CMK (cell line): ENCODE results near the gene CNTN4.

Source experiments
- DNase-seq: peaks from one replicate; pipeline ENCODE4 v3.0.0-alpha.2; 2010; ENCODE audit warnings: low read depth

CNTN4 gene

DNA sequence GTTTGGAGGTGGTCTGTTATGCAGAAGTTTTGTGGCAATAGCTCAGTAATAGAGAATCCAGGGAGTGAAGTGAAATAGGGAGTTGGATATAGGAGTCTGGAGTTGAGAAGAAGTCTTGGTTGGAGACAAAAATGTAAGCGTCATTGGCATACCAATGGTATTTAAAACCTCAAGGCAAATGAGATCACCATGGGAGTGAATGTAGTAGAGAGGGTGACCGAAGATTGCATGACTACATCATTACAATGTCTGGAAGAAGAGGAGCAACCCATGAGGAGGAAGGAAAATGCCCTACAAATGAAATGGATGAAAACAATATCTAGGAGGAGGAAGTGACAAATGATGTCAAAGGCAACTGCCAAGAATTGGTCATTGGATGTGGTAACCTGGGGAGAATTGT, 54.4 kb downstream of the CNTN4 start:
- no peak for DNase-seq

DNA sequence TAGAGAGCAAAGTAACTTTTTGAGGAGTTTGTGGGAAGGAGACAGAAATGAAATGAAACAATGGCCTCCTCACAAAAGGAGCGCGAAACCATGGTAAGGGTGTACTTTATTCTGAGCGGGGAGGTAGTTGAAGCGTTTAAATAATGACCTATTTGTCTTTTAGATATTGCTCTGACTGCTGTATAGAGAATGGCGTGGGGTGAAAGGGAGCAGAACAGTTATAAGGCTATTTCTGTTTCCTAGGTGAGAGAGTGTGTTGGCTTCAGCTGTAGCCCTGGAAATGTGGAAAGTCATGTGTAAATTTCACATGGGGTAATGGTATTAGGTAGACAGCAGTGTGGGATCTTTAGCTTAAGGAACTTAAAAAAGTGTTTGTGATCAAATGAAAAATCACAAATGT, 54.9 kb downstream of the CNTN4 start:
- no peak for DNase-seq

DNA sequence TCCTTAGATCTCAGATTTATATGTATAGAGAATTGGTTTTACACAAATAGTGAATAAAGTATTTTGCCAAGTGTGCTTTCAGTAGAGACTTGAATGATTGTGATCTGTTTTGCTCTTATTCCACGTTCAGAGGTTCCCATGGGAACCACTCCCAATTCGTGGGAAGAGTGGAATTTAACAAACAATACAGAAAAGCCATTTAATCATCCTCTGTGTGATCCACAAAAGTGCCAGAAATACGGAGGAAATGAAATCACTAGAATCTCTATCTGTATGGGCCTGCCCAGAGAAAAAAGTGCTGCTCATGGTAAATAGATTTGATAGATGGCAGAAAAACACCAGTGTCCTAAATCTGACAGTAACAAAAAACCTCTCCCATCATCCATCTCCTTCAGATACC, 56.0 kb downstream of the CNTN4 start:
- DNase-seq: no peak

DNA sequence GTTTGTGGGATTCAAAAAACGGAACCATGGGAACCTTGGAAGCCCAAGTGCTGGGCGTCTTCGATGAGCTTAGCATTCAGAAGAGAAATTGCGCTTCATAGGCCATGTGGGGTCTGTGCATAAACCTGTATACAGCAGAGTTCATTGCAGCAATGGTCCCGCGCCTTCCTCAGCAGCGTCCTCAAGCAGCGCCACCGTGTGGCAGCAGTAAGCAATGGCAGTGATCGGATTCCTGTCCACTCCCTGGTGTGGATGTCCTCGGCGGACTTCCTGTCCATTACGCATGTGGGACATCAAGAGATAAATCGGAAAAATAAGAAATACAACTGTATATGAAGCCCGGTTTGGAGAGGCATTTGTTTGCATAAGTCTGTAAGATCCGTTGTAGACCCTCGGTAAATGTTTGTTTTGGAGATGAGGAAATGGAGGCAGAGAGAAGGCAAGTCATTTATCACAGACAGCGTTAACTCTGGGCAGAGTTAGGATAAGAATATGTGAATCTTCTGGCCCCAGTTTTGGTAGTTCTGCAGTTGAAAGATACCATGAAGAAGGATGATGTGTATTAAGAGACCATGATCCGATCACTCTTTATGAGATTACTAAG, 57.7 kb downstream of the CNTN4 start:
- DNase-seq: peak; percentile 3

DNA sequence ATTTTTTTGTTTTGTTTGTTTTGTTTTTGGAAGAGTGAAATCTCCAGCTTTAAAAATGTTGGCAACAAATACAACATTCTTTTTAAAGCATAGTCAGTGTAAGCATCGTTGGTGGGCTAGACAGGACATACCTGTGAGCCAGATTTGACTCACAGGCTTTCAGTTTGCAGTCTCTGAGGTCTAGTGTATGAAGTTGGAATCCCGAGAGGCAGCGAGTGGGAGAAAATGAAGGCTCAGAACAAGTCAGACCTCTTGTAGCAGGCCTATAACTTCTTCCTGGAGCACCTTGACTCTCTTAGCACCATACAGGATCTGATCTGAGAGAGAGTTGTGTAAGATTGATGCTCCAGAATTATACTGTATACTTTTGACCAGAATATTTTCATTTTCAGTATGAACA, 60.2 kb downstream of the CNTN4 start:
- DNase-seq: no peak

DNA sequence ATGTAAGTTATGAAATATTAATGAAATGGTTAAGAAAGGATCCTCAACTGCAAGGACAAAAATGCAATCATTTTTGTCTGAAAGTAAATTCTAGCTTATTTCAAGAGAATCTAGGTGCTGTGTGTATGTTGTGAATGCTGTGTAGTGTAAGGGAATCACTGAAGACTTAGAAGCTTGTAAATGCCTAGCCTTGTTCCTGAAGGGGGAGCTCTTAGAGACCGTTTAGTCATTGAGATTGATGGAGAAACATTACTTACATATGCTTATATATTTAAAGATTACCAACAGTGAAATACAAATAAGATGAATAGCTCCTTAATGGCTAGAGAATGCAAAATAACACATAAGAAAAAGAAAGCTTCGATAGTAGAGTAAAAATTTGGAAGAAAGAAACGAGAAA, 67.9 kb downstream of the CNTN4 start:
- no peak for DNase-seq

DNA sequence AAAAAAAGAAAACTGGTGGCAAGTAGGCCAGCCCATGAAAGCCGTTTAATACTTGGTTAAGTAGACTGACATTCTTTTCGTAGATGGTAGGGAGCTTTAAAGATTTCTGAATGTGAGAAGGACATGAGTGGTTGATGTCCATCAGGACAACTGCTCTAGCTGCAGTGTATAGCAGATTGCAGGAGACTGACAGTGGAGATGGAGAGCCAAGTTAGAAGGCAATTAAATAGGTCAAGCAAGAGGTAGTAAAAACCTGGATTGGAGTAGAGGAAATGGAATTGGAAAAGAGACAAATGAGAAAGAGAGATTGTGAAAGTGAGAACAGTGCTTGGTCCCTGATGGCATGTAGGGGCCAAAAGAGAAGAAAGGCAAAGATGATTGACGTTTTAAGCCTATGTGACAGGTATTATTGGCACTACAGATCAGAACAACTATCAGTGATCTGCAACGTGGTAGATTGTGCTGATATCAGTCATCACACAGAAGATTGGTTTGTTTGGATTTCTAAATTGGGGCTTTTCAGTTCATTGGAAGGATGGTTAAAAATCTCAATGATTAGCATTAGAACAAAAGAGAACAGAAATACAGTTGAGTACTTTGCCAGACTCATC, 74.0 kb downstream of the CNTN4 start:
- DNase-seq: no peak

DNA sequence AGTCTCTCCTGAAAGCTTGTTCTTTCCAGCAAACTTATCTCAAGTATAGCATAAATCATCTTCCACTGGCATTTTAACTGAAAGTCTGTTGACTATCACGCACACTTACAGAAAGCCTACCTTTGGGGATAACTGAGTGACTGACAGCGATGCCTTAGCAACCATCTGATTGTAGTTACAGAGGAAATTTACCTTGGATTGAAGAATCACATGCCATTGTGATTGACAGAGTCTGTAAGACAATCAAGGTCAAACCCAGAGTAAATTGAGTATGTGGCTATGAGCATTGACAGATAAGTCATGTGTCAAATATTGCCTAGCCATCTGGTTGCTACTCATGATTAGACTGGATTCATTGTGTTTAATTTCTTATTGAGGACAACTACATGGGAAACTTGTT, 82.0 kb downstream of the CNTN4 start:
- no peak for DNase-seq

DNA sequence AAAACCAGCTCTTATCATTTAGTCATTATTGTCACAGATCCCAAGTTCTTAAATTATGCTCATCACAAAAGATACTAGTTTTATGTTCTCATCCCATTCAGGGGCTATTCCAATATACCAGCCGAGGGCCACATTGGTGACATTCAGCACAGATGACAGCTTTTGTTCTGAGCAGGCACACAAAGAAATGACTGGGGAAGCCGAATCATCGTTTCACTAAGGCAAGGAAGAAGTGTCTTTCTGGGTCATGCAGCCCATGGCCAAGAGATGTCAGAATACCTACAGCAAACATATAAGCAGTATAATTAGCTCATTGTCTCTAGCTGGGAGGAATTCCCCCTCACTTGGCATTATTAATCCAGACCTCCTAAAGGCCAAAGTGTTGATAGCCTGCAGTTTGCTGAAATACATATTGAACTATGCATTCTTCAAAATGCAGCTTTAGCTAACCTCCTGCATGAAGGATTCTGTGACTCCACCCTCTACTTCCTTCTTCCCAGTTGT, 100.2 kb downstream of the CNTN4 start:
- DNase-seq: no peak

DNA sequence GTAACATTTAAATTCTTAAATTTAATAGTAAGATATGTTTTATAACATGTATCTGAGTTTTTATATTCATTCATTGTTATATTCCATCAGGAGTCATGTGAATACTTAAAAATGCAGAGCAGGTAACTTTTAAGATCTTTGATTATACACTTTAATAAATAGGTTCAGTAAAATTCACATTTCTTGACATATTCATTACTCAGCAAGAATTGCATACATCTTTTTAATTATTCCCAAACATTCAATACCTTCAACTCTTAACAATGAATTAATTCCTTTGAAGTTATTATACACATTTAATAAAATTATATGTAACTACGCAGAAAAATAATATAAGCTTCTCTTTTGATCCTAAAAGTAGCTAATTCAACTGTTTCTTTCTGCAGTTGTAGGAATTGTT, 105.4 kb downstream of the CNTN4 start:
- DNase-seq: no peak

DNA sequence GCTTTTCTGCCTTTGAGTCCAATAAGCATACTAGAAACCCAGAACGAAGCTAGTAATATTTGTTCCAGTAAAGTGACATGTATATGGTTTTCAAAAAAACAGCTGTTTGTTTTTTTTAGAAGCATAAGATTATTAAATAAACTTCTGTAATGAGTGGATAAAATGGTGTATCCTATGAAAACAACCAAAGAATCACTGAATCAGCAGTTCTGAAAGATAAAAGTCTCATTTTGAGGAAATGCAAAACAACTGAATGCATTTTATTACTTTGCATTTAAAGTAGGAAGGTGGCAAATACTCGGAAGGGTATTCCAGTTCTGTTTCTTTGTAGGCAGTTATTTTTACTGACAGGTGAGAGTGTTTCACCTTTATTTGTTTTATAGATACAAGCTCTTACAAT, 107.0 kb downstream of the CNTN4 start:
- DNase-seq: no peak

DNA sequence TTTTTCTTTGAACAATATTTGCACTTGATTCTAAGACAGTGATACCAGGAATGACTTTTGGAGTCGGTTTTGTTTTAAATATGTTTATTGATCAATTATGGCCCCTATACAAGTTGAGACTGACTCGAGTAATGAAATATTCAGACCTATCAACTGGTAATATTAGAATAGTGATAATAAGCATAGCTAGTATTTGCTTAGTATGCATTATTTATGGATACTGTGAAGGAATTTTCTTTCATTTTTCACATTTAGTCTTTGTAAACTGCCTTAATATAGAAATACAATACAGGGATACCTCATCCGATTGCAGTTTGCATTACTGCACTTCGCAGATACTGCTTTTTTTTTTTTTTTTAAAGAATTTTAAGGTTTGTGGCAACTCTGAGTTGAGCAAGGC, 107.9 kb downstream of the CNTN4 start:
- DNase-seq: no peak

DNA sequence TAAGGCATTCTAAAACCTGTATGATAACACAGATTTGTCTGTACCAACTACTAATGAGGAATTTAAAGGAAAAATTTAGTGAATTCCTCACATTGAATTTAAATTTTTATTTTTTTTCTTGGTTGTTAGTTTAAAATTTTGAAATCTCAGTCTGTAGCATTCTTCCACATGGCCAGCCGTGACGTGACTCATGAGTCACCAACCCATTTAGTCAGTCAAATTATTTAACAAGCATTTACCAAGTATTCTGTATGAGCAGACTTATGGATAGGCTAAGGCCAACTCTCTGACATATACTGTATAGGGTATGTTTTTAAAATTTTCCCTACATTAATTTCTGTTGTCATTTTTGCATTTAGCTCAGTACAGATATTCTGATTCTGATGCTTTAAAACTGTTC, 112.9 kb downstream of the CNTN4 start:
- DNase-seq: no peak

DNA sequence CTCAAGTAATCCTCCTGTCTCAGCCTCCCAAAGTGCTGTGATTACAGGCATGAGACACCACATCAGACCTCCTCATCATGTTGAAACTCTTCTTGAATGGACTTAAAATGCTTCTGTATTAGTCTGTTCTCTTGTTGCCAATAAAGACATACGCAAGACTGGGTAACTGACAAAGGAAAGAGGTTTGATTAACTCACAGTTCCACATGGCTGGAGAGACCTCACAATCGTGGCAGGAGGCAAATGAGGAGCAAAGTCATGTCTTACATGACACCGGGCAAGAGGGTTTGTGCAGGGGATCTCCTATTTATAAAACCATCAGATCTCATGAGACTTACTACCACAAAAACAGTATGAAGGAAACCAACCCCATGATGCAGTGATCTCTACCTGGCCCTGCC, 113.5 kb downstream of the CNTN4 start:
- no peak for DNase-seq

DNA sequence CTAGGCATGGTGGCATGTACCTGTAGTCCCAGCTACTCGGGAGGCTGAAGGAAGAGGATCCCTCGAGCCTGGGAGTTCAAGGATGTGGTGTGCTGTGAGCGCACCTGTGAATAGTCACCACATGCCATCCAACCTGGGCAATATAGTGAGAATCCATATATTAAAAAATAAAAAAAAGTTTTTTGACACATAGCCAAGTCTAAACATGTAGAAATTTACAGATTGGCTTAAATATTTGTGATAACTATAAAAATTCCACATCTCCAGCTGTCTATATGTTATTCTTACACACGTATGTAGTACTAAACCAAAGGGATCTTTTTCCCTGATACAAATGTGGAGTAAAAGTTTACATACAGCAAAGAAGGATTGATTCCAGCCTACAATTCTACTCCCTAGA, 119.7 kb downstream of the CNTN4 start:
- DNase-seq: no peak

DNA sequence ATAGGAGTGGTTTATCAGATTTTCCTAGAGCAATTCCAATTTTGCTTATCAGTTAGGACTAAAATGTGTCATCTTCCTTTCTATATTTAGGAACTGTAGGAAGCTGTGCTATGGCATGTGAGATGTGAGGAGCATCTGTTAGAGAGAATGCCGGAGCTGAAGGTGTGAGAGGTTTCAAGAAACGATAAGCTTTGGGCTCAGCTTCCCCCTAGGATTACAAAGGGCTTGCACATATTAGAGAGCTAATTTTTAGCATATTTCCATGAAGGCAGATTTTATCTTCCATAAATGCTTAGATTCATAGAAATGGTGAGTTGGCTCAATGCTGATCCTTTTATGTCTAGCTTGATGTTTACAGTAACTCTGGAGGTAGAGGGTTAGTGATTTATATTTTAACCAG, 120.2 kb downstream of the CNTN4 start:
- no peak for DNase-seq

DNA sequence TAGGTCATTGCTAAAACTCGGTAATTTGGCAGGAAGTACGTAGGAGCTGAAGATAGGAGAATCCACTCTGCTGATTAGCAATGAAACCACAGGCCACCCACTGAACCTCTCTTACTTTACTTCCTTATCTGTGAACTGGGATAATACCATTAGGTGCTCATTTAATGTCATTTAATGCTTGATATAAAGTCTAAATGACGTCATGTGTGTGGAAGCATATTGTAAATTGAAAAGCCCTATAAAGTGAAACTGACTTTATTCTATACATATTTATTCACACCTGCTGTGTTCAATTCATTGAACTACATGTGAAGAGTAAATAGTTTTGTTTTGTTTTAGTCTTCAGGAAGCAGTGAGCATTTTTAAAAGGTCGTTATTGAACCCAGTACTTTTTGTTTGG, 137.5 kb downstream of the CNTN4 start:
- DNase-seq: no peak

DNA sequence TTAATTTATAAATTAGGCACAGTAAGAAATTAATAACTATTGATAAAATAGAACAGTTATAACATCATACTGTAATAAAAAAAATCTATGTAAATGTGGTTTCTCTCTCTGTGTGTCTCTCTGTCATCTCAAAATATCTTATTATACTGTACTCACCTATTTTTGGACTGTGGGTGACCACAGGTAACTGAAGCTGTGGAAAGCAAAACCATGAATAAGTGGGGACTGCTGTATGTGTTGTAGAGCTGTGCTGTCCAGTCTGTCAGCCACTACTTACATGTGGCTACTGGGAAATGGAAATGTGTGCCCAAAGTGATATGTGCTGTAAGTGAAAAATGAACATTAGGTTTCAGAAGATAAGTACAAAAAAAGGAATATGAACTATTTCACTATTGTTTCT, 145.5 kb downstream of the CNTN4 start:
- DNase-seq: no peak

DNA sequence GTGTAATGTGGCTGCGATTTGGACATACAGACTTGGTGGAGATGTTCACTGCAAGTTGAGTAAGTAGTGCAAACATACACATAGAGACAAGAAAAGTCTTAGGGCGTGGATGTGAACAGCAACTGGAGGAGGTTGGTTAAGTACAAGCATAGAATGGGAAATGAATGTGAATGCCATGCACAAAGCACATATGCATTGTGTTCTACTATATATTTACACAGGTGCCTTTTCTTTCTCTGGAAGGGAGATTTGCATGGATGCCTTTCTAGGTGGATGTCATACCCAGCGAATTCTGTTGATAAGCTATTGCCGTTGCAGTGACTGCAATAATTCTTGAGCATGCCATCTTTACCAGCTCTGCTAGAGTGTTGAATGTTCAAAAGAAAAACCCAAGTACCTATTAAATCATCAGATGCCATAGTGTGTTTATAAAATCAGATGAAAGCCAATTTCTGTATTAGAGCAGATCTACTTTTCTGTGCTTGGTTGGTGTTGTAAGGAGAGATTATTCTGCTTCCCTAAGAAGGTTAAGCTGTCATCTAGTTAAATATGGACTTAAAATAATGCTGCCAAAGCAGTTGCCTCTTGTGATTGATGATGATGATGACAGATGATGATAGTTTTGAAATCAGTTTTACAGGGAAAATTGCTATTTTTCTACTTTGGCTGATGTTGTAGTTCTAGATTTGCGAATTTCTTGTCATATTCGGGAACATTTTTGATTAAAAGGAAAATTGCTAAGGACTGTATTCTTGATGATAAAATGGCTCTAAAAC, 148.4 kb downstream of the CNTN4 start:
- DNase-seq: no peak

DNA sequence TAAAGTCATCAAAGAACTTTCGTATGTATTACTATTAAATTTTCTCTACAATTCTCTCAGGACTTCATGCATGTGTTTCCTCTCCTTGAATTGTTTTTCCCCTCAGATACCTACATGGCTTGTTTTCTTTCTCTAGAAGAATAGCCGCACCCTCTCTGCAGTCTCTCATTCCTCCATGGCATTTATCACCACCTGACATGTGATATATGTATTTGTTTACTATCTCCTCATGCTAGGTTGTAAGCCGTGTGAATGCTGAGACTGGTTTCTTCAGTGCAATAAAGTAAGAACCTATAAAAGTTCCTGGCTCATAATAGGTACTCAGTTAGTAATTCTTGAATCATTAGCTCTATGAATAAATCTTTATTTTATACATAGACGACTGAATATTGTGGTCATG, 149.2 kb downstream of the CNTN4 start:
- DNase-seq: no peak

DNA sequence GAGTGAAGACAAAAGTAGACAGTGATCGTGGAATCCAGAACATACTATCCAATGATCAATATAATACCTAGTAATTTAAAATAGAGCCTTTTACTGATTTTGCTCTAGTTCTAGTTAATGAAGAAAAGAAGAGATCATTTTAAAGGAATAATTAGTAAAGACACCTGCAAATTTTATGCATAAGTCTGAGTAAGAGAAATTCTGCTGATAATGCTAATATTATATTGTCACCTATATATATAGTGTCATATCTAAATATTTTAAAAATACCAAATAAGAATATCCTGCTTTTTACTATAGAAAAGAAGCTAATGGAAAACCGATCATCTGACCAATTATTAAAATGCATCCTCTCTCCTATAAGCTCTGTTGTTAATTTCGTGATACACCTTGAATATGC, 152.1 kb downstream of the CNTN4 start:
- DNase-seq: no peak

DNA sequence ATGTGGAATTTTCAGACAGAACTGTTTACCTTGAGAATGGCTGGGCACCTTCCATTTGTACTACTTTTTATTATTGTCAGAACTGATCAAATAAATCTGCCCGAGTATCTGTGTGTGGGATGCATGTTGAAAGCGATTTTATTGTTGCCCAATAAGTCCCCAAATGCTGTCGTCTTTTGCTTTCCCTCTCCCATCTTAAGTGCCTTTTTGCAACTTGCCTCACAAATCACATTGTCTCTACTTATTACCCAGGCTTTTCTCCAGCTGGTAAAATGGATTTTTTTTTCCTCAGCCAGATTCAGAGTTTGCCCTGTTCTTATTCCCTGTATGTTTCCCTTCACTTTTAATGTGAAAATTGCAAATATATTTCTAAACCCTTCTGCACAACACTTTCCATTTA, 163.1 kb downstream of the CNTN4 start:
- DNase-seq: no peak

DNA sequence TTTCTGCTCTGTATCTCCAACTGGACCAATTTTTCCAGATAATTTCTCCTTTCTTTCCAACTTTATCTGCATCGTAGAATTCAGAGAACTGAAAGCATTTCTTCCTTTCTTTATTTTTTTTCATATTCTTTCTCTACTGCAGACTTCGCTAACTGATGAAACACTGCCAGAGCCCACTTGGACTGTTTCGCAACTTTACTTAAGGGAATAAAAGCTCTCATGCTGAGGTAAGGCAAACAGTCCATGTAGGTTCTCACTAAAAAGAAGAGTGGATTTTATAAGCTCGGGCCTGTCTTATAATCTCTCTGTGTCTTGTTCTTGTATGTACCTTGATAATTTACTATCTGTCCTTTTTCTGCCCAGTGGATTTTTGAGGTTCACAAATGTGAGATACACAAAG, 163.5 kb downstream of the CNTN4 start:
- DNase-seq: no peak

DNA sequence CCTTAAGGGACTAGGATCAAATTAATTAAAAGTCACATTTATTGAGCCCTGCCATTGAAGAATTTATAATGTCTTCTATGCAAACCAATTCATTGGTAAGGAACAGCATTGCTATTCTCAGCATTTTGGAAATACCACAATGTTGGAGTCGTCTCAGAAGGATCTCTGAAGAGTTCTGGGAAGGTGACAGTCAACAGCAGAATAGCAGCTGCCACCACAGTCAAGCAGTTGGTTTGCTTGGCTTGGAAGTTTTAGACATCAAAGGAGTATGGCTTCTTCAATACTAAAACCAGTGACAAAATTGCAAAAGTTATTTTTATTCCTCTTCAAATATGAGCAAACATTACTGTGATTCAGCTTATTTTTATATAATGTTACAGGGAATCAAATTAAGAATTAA, 167.9 kb downstream of the CNTN4 start:
- no peak for DNase-seq
